GM15510 (cell line): ENCODE measurements around the gene ATF6.

ENCODE experiments used
- POLR2A ChIP-seq: IDR thresholded peaks from 3 replicates; pipeline ENCODE4 v1.6.1; 2011; ENCODE audit warnings: borderline replicate concordance; ENCODE audit not compliant: insufficient read length; ENCODE audit errors: extremely low read depth

The ATF6 gene

DNA sequence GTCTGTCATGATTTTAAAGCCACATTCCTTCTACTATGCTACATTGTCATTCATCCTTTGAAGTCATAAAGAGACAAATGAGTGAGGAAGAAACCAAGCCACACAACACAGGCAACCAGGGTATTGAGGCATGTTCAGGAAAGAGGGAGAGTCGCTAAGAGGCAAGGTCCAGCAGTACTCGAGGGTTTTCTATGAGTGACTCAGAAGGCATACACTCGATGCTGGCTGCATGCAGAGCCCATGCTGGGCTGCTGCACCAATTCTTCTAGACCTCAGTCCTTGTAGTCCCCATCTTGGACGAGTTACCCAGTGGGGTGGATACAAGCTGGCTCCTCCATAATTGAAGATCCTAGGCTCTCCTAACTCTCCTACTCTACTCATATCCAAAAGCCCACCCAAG, 199.9 kb downstream of the ATF6 start:
- no peak for TF ChIP-seq POLR2A

GRCh38 chr1:161970036-161970435, 203.9 kb downstream of the ATF6 start:
- TF ChIP-seq POLR2A = no peak

DNA sequence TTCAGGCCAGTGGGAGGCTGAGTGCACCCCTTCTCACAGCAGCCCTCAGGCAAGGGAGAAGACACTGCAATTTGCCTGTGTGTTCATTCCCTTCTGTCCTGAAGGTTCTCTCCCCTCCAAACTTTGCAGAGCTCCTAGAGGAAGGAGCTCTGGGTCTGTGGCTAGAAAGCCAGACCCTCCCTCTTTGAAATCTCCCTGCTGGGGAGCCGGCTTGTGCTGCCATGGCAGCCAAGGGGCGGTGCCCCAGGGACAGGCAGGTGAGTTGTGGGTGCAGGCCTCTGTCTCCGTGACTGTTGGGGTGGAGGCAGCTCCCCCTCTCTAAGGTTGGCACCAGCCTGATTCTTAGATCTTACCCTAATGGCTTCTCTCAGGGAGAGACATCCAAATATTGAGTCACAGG, 204.5 kb downstream of the ATF6 start:
- no peak for TF ChIP-seq POLR2A

- no peak for TF ChIP-seq POLR2A
Measured at GRCh38 chr1:161972828-161973227, 206.7 kb downstream of the ATF6 start.

- no peak for TF ChIP-seq POLR2A
Measured at GRCh38 chr1:161973924-161974845, 208.1 kb downstream of the ATF6 start.

GRCh38 chr1:161978011-161978790, 212.1 kb downstream of the ATF6 start:
- no peak for TF ChIP-seq POLR2A

DNA sequence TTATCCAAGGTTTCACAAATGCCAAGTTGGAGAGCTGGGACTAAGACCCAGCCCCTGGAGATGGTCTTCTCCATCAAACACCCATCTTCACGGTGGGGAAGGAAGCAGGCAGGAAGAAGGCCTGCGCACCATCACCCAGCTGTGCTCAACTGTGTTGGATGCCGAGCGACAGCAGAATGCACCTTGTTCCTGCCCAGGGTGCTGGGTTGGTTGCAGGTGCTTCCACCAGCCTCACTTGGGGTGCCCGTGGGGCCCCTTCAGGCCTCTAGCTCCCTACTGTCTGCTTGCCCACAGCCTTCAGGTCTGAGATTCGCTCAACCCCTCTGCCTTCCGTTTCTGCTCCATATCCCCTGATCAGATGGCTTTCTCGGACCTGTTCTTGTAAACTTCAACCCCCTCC, 215.0 kb downstream of the ATF6 start:
- TF ChIP-seq POLR2A = no peak

DNA sequence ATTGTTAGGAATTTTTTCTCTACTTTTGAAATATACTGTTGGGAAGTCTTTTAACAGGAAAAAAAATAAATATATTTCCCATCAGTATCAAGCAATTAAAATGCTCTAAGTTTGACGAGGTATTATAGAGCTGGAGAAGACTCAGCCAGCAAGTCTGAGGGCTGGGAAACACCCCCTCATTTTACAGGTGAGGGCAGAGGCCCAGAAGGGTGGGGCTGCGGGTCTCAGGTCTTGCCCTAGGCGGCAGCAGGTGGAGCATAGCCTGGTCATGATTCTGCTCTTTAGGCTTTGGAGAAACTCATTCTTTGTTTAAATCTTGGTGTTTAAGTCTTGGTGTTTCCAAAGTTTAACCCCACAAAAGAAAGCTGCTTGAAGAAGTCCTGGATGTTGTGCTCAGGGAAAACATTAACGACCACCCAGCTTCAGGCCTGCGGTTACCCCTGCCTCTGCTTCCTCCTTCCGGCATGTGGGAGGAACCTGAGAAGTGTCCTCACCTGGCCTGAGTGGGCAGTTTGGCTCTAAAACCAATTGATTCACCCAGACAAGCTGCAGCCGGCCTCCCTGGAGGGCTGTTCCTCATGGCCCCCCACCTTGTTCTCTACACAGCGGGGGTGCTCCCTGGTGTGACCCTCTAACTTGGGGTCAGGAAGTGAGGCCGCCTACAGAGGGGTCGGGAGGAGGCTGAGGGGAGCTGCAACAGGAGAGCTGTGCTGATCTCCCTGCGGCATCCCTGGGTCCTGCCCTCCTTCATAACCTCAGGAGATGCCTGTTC, 215.8 kb downstream of the ATF6 start:
- no peak for TF ChIP-seq POLR2A

- no peak for TF ChIP-seq POLR2A
Measured at GRCh38 chr1:161982507-161982895, 216.4 kb downstream of the ATF6 start.

GRCh38 chr1:161982917-161983316, 216.8 kb downstream of the ATF6 start:
- no peak for TF ChIP-seq POLR2A

GRCh38 chr1:161983725-161984124, 217.6 kb downstream of the ATF6 start:
- no peak for TF ChIP-seq POLR2A

DNA sequence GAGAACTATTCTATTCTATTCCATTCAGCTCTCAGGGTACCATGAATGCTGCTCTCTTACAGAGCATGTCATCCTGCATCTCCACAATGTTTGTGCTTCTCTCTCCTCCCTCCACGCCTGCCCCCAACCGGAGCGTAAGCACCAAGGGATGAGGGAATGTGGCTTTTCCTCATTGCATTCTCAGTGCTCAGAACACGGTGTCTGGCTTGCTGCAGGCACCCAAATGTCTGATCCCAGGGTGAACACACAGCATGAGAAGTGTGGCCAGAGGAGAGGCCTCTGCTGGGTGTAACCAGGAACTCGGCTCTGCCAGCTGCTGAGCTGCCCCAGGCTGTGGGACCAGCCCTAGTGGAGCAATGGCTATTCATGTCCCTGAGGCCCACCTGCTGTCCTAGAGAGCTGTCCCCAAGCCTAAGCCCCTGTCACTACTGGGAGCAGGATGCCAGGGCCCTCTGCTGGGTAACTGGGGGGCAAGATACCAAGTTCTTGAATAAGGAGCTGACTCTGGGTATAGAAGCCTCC, 219.2 kb downstream of the ATF6 start:
- TF ChIP-seq POLR2A = no peak

- no peak for TF ChIP-seq POLR2A
Measured at GRCh38 chr1:161986328-161986727, 220.2 kb downstream of the ATF6 start.

DNA sequence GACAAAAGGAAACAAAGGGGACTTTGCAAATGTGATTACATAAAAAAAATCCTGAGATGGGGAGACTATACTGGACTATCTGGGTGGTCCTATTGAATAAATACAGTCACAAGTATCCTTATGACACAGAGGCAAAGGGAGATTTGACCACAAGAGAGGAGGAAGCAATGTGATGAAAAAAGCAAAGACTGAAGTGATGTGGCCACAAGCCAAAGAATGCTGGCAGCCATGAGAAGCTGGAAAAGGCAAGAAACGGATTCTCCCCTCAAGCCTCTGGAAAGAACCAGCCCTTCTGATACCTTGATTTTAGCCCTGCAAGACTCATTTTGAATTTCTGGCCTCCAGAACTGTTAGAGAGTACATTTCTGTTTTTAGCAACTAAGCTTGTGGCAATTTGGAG, 221.2 kb downstream of the ATF6 start:
- no peak for TF ChIP-seq POLR2A

- TF ChIP-seq POLR2A = no peak
Measured at GRCh38 chr1:161987872-161988271, 221.8 kb downstream of the ATF6 start.
